GM12878 (cell line): Measurements from ENCODE around the gene RFX7. TPM values are rescaled to one million over a fixed set of nuclear protein-coding genes. Genes with fewer than 3 reads are reported as not detected.
"Not testable (repeated sequence)": the region's sequence is repeated elsewhere in the genome, so short reads cannot be mapped to it uniquely, and the experiment has no call there.

Experiments used
- ATAC-seq: fragments of 200-7000 bp; cut with Tn5 transposase; 3 replicates; pipeline ENCODE4 v1.9.1; 2020; ENCODE audit warnings: mild to moderate bottlenecking, moderate library complexity
- BruUV-seq: library from RNA; stranded (reverse); fragments of 400-500 nt; replicated peaks from 2 replicates; lab custom pipeline; 2021; lab: Mats Ljungman, UMichigan
- CTCF ChIA-PET: fragments of 300-600 bp; sonication (Branson Sonifier 250); formaldehyde crosslinking; extraction: SDS; loops from one replicate; lab custom pipeline; 2021; ENCODE audit warnings: inconsistent platforms; lab: Yijun Ruan, JAX
- POLR2A ChIA-PET: fragments of 350-600 bp; formaldehyde crosslinking; extraction: SDS; loops from one replicate; lab custom pipeline; 2021; ENCODE audit warnings: inconsistent platforms; lab: Charles Lee
- RAD21 ChIA-PET: fragments of 300-600 bp; sonication (Branson Sonifier 250); formaldehyde crosslinking; loops from one replicate; lab custom pipeline; 2023; ENCODE audit warnings: antibody characterized with exemption; ENCODE audit not compliant: unreplicated experiment; lab: Charles Lee
- SMC1A ChIA-PET: fragments of 300-600 bp; sonication (Branson Sonifier 250); formaldehyde crosslinking; loops from one replicate; lab custom pipeline; 2023; ENCODE audit not compliant: unreplicated experiment, uncharacterized antibody; lab: Charles Lee
- DNase-seq: peaks from one replicate; pipeline ENCODE4 v3.0.0-alpha.2; 2011; ENCODE audit warnings: low read depth, low spot score
- FAIRE-seq: peaks from 3 replicates; lab custom pipeline; 2011; peaks lifted over from hg19 to GRCh38; lab: Jason Lieb, UNC
- H2AFZ ChIP-seq: 2 replicates; pipeline ENCODE4 v1.6.0; 2011; ENCODE audit warnings: low read depth, low read length, control low read depth; ENCODE audit not compliant: control insufficient read depth
- H3K27ac ChIP-seq: 2 replicates; pipeline ENCODE4 v1.5.1; 2011; ENCODE audit warnings: control low read depth; ENCODE audit not compliant: control insufficient read depth, insufficient read depth
- H3K27me3 ChIP-seq, 2 experiments: replicated peaks in 1 of 2; 2 replicates each; pipeline versions ENCODE4 v1.6.0 to v1.6.1; 2011; ENCODE audit warnings: low read length in 1 of 2; ENCODE audit not compliant: control insufficient read depth in 2 of 2, insufficient read depth in 2 of 2
- H3K36me3 ChIP-seq, 2 experiments: 2 replicates each; pipeline ENCODE4 v1.5.1; 2011; ENCODE audit warnings: low read length in 1 of 2; ENCODE audit not compliant: control insufficient read depth in 2 of 2, insufficient read depth in 2 of 2
- H3K4me1 ChIP-seq: 2 replicates; pipeline ENCODE4 v1.6.1; 2011; ENCODE audit warnings: mild to moderate bottlenecking, low read length, moderate library complexity, mixed read lengths; ENCODE audit not compliant: control insufficient read depth, insufficient read depth
- H3K4me2 ChIP-seq: 2 replicates; pipeline ENCODE4 v1.6.0; 2011; ENCODE audit warnings: control low read depth; ENCODE audit not compliant: control insufficient read depth, insufficient read depth
- H3K4me3 ChIP-seq: fragments of 200-600 bp; sonication (generic); 2 replicates; pipeline ENCODE4 v1.5.1; 2016
- H3K79me2 ChIP-seq: 2 replicates; pipeline ENCODE4 v1.6.0; 2011; ENCODE audit warnings: low read length; ENCODE audit not compliant: control insufficient read depth, insufficient read depth
- H3K9ac ChIP-seq: 2 replicates; pipeline ENCODE4 v1.8.0; 2011; ENCODE audit warnings: low read length, control low read depth, mixed read lengths; ENCODE audit not compliant: control insufficient read depth, insufficient read depth
- H3K9me3 ChIP-seq: replicated peaks from 3 replicates; pipeline ENCODE4 v1.5.1; 2011; ENCODE audit warnings: mild to moderate bottlenecking, low read length; ENCODE audit not compliant: control insufficient read depth, insufficient read depth
- H4K20me1 ChIP-seq: 2 replicates; pipeline ENCODE4 v1.6.0; 2011; ENCODE audit not compliant: control insufficient read depth, insufficient read depth
- ASH2L ChIP-seq: fragments of 300-600, 200-600 bp; sonication (generic); IDR thresholded peaks from 2 replicates; pipeline ENCODE4 v1.6.1; 2017; ENCODE audit warnings: low read depth, mild to moderate bottlenecking, borderline replicate concordance
- CBX5 ChIP-seq: sonication (generic); IDR thresholded peaks from 2 replicates; pipeline ENCODE4 v1.6.1; 2016; ENCODE audit warnings: low read depth, moderate library complexity, mild to moderate bottlenecking, inconsistent platforms
- CEBPB ChIP-seq, 2 experiments: fragments of 150-350 bp in 1 of 2; IDR thresholded peaks; 2 replicates each; pipeline ENCODE4 v1.6.1; 2012 to 2014; ENCODE audit warnings: low read depth in 2 of 2, low read length in 2 of 2, borderline replicate concordance in 1 of 2, inconsistent platforms in 1 of 2
- CEBPZ ChIP-seq: fragments of 150-350 bp; IDR thresholded peaks from 2 replicates; pipeline ENCODE4 v1.6.1; 2016; ENCODE audit warnings: low read depth, low read length
- EED ChIP-seq: sonication (generic); IDR thresholded peaks from 2 replicates; pipeline ENCODE4 v1.6.1; 2016; ENCODE audit warnings: antibody characterized with exemption, low read depth
- ELK1 ChIP-seq: IDR thresholded peaks from 2 replicates; pipeline ENCODE4 v1.6.1; 2012; ENCODE audit warnings: low read depth, low read length, improper control_type of control experiment
- MXI1 ChIP-seq: fragments of 150-350 bp; IDR thresholded peaks from 2 replicates; pipeline ENCODE4 v1.6.1; 2011; ENCODE audit warnings: low read depth, mild to moderate bottlenecking, inconsistent platforms, low read length, improper control_type of control experiment
- NFXL1 ChIP-seq: fragments of 450-650 bp; IDR thresholded peaks from 2 replicates; pipeline ENCODE4 v1.6.1; 2017; ENCODE audit warnings: antibody characterized with exemption, mild to moderate bottlenecking, borderline replicate concordance
- NR2F1 ChIP-seq: fragments of 450-650 bp; conservative IDR thresholded peaks from 2 replicates; pipeline ENCODE4 v1.6.1; 2017; ENCODE audit warnings: mild to moderate bottlenecking
- PAX5 ChIP-seq: IDR thresholded peaks from 2 replicates; pipeline ENCODE4 v1.6.1; 2011; ENCODE audit warnings: low read depth, low read length, borderline replicate concordance
- POLR2AphosphoS2 ChIP-seq: IDR thresholded peaks from 2 replicates; pipeline ENCODE4 v1.6.1; 2011; ENCODE audit warnings: low read depth, mild to moderate bottlenecking, low read length, improper control_type of control experiment, moderate library complexity
- SP1 ChIP-seq: IDR thresholded peaks from one replicate; pipeline ENCODE4 v1.6.1; 2011; ENCODE audit warnings: low read depth, low read length
- TCF3 ChIP-seq: IDR thresholded peaks from 2 replicates; pipeline ENCODE4 v1.6.1; 2012; ENCODE audit warnings: low read depth, mild to moderate bottlenecking, low read length, borderline replicate concordance; ENCODE audit not compliant: insufficient read depth
- TCF7 ChIP-seq: IDR thresholded peaks from 2 replicates; pipeline ENCODE4 v1.6.1; 2014; ENCODE audit warnings: antibody characterized with exemption, borderline replicate concordance
- ZSCAN29 ChIP-seq: fragments of 450-650 bp; IDR thresholded peaks from 2 replicates; pipeline ENCODE4 v1.6.1; 2017; ENCODE audit warnings: mild to moderate bottlenecking, moderate library complexity
- WGBS: methylation state at CpG from one replicate; pipeline ENCODE4 v1.1.6; 2016; ENCODE audit warnings: low lambda C conversion rate; ENCODE audit not compliant: insufficient replicate concordance, insufficient coverage; ENCODE audit errors: missing lambda C conversion rate; 5-methylcytosine and 5-hydroxymethylcytosine counted together
- in situ Hi-C: fragments of 300-500 bp; cut with MboI; formaldehyde crosslinking; loops from 9 replicates; pipeline ENCODE4 v1.14.3; 2018; ENCODE audit warnings: mixed read lengths
- intact Hi-C: fragments of 100-400 bp; cut with micrococcal nuclease; formaldehyde crosslinking; loops from one replicate; pipeline ENCODE4 v1.14.2; 2022; ENCODE audit not compliant: unreplicated experiment
- polyA plus RNA-seq, 11 experiments: library from polyadenylated mRNA; depleted of rRNA in 4 of 11; unstranded in 6 of 11; stranded (reverse) in 5 of 11; fragments of >200 nt; fragmentation: Nextera tagmentation in 4 of 11; fragmentation: Illumina TruSeq in 1 of 11; extraction: Ambion mirVana in 4 of 11; extraction: Trizol in 1 of 11; gene quantifications; 1 replicate in 1 of 11; 2 replicates in 10 of 11; pipeline versions ENCODE4 v1.2.1 to v1.2.3, GENCODE V29; 2011 to 2016; ENCODE audit warnings: inconsistent platforms in 2 of 11, missing spikeins in 2 of 11, low read depth in 1 of 11
- total RNA-seq, 4 experiments: library from RNA; depleted of rRNA in 3 of 4; stranded (reverse); fragments of >200 nt in 3 of 4; fragmentation: Illumina TruSeq in 1 of 4; extraction: Trizol in 1 of 4; gene quantifications; 2 replicates each; pipeline versions ENCODE4 v1.2.1 to v1.2.3, GENCODE V29; 2013 to 2021

Gene RFX7
- total and polyA plus RNA-seq, 10 of the 15 experiments (the other 5 are each of a cell fraction or from before 2014, with no cell fraction given), result 3.2 to 31.4 (median 10.7) TPM

GRCh38 chr15:56154768-56155167 lies 88.9 kb downstream of the RFX7 start:
- FAIRE-seq, POLR2A ChIA-PET, DNase-seq, H2AFZ ChIP-seq, SMC1A ChIA-PET, H4K20me1 ChIP-seq, BruUV-seq, H3K4me3 ChIP-seq, CTCF ChIA-PET, H3K27me3 ChIP-seq, H3K27ac ChIP-seq, H3K4me1 ChIP-seq, ATAC-seq, H3K36me3 ChIP-seq, in situ Hi-C loops, H3K79me2 ChIP-seq, intact Hi-C loops, RAD21 ChIA-PET, H3K9ac ChIP-seq, H3K4me2 ChIP-seq, H3K9me3 ChIP-seq: not testable (repeated sequence)
- 98% methylated on average over 4 of the region's 4 CpGs for WGBS

GRCh38 chr15:56150204-56150603 lies 93.5 kb downstream of the RFX7 start:
- no peak for FAIRE-seq
- TF ChIP-seq SP1, result no peak
- no peak for TF ChIP-seq NFXL1
- TF ChIP-seq TCF3, result no peak
- TF ChIP-seq CBX5, result no peak
- no peak for TF ChIP-seq ASH2L
- TF ChIP-seq CEBPB (IDR thresholded peaks at IDR 0.05; ENCODE audit: borderline replicate concordance in 1 of 2, low read depth in 2 of 2, low read length in 2 of 2), result no peak
- no peak for TF ChIP-seq NR2F1
- TF ChIP-seq PAX5, result no peak
- no peak for TF ChIP-seq POLR2AphosphoS2
- no peak for TF ChIP-seq ZSCAN29
- TF ChIP-seq ELK1, result no peak
- TF ChIP-seq TCF7, result no peak
- TF ChIP-seq CEBPZ, result no peak
- TF ChIP-seq EED, result no peak
- TF ChIP-seq MXI1, result no peak

More at GRCh38 chr15:56150204-56150603, 93.5 kb downstream of the RFX7 start:
- 98% methylated on average over 6 of the region's 6 CpGs for WGBS
- Histone ChIP-seq H3K79me2 (peaks cover 4% of the 10 kb centered on the region), H3K4me3 (no peak overlapping the region), H3K36me3 (peaks cover 0 to 1% of the 10 kb centered on the region in 2 experiments; a peak in 2 of 4 replicates), H3K4me2 (no peak overlapping the region), H2AFZ (no peak overlapping the region), H3K9me3 (peaks cover 5% of the 10 kb centered on the region; the same call in 2 of the 3 replicates), H3K27ac (no peak overlapping the region), H3K4me1 (no peaks in the 10 kb centered on the region), H4K20me1 (no peaks in the 10 kb centered on the region), H3K27me3 (no peaks in the 10 kb centered on the region), H3K9ac (no peak overlapping the region)
- DNase-seq (no peak), ATAC-seq (no peak)
- SMC1A ChIA-PET, result interaction anchor here (1.6 kb wide), 1 partner anchor 8 kb away, joined by 3 read pairs; no protein-coding TSS in a partner anchor
- POLR2A ChIA-PET, result no interaction called here
- in situ Hi-C loops, result no loop called here
- intact Hi-C loops, result no loop called here
- CTCF ChIA-PET, result no interaction called here
- no TSS peak for BruUV-seq
- RAD21 ChIA-PET, result no interaction called here
